Suppressor macrophage treated with lipopolysaccharide for 1 hour (primary cell): ENCODE measurements around the gene NUP210.

Experiments used
- DNase-seq, 3 donors: peaks; one replicate each; pipeline ENCODE4 v3.0.0-alpha.2; 2020 to 2022

NUP210 gene

DNA sequence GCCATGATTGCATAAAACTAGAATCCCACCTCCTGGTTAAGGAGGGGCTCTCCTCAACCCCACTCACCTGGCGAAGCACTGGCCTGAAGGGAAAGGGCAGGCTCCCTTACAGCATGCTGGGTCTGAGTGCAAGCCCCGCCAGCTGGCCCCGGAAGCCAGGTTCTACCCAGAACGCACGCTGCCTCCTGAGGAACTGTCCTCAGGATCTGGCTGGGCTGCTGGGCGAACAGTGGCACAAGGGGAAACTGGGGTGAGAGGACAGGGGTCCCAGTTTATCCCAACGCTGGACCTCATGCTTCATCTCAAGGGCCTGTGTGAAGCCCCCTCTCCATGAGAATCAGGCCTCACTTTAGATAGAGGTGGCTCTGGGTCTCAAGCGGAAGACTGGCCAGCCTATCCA, 47.5 kb downstream of the NUP210 start:
- no peak for DNase-seq

DNA sequence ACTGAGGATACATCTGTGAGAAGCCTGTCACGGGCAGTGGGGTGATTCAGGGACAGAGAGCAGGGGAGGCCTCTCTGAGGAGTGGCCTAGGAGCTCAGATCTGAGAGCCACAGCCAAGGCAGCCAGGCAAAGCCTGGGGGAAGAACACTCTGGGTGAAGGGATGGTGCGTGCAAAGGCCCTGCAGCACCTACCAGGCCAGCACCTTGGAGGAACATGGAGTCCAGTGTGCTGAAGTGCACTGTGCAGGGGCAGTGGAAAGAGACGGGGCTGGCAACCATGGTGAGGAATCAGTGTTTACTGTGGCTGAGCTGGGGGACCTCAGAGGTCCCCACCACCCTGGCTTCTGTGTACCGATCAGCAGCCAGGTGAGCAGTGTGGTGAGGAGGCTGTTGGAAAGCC, 48.0 kb downstream of the NUP210 start:
- DNase-seq: no peak

GRCh38 chr3:13371100-13372075, 48.7 kb downstream of the NUP210 start:
- no peak for DNase-seq

DNA sequence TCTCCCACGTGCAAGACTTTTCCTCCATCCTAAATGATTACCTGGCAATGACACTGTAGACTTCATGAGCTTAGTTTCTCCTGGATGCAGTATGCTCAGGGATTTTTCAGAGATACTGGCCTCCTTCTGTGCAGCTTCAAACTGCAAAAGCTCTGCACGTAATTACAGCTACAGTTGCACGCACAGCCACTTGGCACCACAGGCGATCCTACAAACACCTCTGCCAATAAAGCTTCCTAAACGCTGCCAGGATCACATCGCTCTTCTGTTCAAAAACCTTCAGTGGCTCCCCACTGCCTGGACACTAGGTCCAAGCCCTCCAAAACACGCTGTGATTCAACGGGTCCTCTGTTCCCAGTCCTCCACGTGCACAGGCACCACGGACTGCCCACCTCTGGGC, 49.5 kb downstream of the NUP210 start:
- DNase-seq: no peak

GRCh38 chr3:13370055-13370454, 50.1 kb downstream of the NUP210 start:
- no peak for DNase-seq

- DNase-seq: no peak
These were observed 51.3 kb downstream of the NUP210 start for GRCh38 chr3:13368834-13369233.

GRCh38 chr3:13367728-13368127, 52.4 kb downstream of the NUP210 start:
- no peak for DNase-seq

- no peak for DNase-seq
These were observed 54.4 kb downstream of the NUP210 start for GRCh38 chr3:13365390-13366379.

- DNase-seq: no peak
These were observed 55.4 kb downstream of the NUP210 start for GRCh38 chr3:13364602-13365271.

DNA sequence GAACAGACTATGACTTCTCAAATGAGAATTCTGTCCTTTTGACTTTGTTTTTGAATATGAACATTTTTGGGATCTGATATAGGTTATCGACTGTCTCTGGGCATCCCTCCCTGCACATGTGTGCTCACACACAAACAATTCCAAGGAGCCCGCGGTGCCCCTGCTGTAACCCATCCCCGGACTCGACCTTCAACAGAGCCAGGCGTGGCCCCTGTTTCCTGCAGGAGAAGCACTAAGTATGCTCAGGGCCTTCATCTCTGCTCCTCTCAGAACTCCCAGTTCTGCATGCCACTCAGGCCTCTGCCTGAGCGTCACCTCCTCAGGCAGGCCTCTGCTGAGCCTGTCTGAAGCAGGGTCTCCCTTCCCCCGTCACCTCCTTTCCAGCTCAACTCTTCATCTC, 57.6 kb downstream of the NUP210 start:
- DNase-seq: no peak

GRCh38 chr3:13359916-13360315, 60.2 kb downstream of the NUP210 start:
- no peak for DNase-seq

DNA sequence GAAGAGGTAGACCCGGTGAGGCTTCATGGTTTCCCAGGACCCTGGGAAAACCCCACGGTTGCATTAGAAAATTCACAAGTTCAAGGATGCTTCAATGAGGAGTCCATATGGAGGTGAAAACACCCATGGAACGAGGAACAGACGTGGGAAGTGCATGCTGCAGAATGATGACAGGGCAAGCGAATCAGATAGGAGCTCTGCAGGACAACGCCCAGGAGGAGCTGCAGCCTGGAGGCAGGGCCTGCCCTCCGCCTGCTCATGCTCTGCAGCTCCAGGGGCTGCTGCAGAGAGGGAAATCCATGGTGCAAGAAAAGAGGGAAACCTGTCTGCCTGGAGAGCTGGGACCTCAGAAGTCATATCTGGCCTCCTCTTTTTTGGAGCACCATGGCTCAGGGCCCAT, 61.5 kb downstream of the NUP210 start:
- no peak for DNase-seq

GRCh38 chr3:13358051-13358450, 62.1 kb downstream of the NUP210 start:
- DNase-seq: no peak

DNA sequence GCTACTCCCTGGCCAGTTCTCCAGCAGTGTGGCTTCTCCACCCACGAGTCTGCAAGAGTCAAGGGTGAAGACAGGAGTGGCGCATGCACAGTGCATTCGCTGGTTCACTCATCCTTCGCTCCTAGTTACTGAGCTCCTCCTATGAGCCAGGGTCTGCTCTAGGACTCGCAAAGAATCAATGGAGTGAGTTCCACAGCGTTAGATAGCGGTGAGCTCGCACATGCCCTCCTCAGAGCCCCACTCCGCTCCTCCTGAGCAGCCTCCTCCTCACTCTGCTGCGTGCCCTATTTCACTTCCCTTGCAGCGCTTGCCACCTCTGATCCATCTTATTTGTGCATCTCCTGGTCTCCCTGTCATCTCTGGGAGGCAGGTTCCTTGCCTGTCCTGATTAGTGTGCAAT, 63.0 kb downstream of the NUP210 start:
- DNase-seq: no peak

DNA sequence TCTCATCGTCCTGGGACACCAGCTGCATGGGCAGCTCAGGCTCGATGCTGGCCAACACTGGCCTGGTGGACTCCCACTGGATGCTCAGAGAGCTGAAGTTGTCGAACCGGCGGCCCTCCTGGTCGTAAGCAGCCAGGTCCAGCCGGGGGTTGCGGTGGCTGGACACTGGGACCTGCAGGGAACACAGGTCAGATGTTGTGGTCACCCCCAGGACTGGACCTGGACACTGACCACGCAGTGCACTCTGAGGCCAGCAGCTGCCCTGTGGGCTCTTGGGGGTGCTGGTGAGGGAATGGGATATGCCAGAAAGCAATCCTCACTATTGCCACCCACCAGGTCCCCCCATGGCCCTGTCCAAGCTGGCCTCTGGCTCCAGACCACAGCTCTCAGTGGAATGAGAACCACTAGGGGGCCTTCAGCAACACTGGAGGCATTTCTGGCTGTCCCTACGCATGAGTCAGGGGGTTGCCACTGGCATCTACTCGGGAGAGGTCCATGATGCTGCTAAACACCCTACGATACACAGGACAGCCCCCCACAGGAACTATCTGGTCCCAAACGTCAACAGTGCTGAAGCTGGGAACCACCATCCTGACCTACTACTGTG, 66.1 kb downstream of the NUP210 start:
- peak; percentile 31 to 58 (median 46) for DNase-seq

DNA sequence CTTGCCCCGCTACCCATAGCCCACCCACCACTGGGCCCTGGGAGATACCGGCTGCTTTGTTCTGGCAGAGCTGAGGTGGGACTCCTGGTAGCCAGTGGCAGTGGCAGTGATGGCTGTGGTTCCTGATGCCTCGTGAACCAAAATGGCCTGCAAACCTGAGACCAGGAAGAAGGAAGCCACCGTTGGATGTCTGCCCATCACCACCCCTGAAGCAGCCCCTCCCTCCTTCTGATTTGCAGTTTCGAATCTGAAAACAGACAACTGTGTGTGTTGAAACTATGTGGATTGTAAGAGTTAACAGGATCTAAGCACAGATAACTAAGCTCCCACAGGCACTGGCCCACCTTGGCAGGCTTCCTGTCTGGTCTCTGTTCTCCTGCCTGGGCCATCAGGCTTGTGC, 66.6 kb downstream of the NUP210 start:
- DNase-seq: no peak

DNA sequence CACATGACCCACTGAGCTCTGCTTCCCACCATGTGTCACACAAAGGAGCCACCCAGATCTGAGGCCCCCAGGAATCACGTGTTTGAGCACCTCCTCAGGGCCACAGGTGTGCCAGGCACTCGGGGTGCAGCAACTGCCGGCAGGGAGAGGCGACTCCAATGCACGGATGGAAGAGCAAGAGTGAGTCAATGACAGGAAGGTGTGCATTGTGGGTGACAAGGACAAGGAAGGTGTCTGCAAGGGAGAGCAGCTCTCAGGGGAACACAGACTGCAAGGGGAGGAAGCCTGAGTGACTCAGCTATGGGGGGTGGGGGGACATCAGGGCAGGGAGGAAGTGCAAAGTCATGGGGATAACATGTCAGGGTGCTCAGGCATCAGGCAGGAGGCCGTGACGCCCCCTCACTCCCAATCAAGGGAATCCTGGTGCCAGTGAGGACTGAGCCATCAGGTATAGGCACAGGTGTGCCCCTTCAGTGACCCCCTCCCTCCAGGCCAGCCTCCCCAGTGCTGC, 67.4 kb downstream of the NUP210 start:
- peak; percentile 54 to 76 (median 61) for DNase-seq

- DNase-seq: no peak
These were observed 70.3 kb downstream of the NUP210 start for GRCh38 chr3:13349823-13350222.

GRCh38 chr3:13348661-13349396, 71.3 kb downstream of the NUP210 start:
- peak; percentile 30 to 43 (median 43) for DNase-seq

DNA sequence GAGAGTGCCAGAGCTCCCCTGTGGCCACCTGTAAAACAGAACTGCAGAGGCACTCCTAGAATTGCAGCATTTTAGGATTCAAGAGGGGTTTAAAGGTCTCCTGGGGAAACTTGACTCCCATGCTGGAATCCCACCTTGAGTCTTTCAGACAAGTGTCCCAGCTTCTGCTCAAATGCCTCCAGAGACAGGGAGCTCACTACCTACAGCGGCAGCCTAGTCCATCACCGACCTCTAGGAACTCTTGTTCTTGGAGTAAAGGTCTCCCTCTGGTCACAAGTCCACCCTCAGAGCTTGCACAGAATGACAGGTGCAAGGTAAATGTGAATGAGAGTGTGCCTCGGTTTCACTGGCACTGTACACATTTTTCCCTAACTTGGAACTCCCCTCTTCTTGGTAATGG, 72.0 kb downstream of the NUP210 start:
- no peak for DNase-seq

DNA sequence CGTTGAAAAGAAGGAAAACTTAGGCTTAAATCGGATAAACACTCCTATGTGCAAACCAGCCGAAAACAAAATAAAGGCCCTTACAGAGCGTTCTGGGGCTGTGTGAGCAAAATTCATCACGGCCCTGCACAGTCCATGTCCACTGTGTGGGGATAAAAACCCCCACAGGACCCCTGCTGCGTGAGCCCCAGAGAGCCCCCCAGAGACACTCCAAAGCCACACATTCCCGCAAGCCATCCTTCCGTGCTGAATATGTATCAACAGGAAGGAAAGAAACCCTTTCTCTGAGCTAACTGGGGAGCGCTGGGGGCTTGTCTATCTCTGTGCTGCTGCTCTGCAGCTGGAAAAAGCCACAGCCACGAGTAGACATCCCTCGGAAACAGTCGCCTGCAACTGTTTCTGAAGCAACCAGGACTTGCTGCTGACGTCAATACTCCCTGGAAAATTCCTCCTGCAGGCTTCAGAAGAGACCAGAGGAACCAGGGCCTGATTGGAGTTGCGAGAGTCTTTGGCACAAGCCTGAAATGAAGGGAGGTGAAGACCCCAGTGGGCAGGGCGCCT, 72.7 kb downstream of the NUP210 start:
- no peak for DNase-seq
